NCI-H1105 (cell line): ENCODE data around the gene PEX7.
"Not testable (repeated sequence)": the region's sequence is repeated elsewhere in the genome, so short reads cannot be mapped to it uniquely, and the experiment has no call there.

Experiments used
- DNase-seq: peaks from one replicate; lab custom pipeline; 2025; lab: John Stamatoyannopoulos, UW

PEX7 gene

DNA sequence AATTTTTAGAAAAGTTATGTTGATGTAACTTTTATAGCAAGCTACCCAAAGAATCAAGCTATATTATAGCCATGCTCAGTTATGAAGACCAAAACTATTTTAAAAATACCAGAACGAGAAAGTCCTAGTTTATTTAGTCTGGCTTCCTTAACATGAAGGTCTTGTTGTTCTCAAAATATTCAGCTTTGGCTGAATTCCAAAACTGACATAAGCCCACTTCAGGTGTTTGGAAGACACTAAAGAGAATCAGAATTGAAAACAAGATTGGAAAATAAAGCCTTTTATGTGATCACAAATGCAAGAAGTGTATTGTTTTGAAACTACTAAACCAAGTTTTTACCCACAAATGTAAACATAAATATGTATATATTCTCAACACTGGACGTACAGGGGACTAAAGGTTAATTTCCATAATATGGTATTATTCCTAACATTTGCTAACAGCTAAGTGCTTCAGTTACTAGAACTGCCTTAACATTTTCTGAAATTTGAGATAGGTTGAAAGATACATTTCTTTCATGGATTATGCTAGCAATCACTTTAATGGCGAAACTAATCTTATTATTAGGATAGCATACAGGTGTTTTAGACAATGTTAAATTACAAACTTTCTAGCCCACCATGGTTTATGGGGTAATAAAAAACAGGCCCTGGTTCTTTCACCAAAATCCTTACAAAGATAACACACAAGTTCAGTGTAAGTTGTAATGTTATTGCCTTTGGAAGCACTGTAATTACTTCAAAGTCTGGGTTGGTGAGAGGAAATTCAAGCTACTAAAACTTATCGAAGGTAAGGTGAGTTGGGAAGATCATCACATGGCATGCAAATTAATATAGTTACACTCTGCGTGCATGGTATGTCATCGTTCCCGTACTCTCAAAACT lies 31.7 kb upstream of the PEX7 start:
- no peak for DNase-seq

DNA sequence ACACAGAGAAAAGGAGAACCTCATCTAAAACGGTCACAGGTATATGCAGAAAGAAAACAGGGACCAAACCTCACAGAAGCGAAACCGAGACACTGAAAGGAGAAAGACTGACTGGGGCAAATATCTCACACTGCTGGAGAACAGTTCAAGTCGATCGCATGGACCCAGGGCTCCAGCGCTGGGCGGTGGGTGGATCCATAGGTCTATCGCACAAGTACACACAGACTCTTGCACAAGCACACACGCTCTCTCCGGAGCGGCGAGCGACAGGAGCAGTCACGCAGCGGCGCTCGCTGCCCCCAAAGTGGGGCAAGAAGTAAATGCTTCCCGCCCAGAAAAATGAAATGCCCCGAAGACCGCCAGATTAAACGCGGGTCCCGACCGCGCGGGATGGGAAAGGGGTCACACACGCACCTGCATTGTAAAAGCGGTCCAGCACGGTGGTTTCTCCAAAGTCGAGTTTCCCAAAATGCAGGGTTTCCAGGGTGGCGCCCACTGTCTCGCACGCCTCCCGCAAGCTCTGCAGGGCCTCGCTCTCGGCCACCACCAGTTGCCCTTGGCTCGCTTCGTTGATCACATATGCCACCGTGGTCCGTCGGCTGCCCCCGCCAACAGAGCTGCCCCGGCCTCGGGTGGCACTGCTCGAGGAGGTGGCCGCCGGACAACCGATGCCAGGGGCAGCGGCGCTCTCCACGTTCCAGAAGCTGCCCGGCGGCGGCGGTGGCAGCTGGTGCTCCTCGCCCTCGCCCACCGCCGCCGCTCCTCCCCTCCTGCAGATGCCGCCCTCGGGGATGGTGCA lies 30.9 kb upstream of the PEX7 start:
- DNase-seq: peak; percentile 50

DNA sequence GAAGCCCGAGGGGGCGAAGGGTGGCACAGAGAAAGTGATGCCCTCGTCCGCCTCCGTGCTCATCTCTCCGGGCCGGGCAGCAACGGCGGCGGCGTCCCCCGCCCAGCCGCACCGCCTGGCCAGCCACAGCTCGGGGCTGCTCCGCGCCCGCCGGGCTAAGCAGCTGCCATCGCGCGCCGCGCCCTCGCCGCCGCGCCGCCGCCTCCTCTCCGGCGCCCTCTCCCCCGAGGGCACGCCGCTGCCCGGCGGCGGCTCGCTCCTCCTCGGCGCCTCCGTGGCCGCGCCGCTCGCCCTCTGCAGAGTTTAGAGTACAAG lies 30.3 kb upstream of the PEX7 start:
- DNase-seq: peak; percentile 76

DNA sequence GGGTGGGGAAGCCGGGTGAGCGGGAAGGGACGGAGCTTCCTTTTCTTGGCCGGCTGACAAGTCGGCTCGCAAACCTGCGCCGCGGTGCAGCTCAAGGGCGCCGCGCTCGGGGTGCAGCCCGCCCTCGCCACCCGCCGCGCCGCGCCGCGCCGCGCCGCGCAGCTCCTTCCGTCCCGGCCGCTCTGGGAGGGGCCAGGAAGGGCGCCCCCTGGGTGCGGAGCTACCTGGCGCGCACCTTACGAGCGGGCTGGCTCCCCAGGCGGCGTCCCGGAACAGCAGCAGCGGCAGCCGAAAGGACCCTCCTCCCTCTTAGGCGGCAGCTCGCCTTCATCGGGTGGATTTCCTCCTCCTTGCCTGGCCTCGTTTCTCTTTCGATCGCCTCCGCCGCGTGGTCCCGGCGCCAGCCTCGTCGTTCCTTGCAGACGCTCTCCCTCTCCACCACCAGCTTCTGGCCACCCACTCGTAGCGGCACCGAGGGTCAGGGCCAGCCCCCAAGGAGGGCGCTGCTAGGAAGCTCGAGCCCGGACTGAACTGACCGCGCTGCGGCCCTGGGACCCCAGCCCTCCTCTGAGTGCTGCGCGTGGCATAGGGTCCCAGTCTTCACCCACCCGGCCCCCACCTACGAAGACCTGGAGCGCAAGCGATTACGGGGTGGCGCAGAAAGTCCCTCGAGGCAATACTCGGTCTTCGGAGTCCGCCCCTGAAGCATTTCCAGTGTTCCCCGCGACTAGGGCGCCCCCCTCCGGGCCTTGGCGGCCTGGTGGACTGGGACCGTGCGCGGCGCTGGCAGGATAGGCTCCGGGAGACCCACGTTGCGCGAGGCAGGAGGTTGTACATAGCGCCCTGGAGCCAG lies 29.8 kb upstream of the PEX7 start, which contains the start of gene MAP3K5:
TSS of gene MAP3K5 (minus strand) at position 68 of the 853 bp plus-strand sequence. CDS start 320 bp downstream, outside the sequence.
- DNase-seq: peak; percentile 87

DNA sequence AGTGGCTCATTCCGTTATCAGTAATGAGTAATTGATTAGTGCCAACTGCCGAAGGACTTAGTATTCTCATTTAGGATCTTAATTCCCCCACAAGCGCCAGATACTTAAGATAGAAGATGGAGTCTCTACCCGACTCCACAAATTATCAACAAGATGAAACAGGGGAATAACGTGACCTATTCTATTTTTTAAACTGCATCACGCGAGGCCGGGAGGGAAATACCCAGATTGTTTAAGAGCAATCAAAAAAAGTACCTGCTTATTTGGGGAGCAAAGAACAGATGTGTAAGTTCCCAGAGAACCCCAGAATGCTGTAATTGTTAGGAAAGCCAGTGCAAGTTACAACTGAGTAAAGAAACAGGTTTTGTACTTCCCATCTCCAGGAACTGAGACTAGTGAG lies 29.0 kb upstream of the PEX7 start:
- DNase-seq: no peak

DNA sequence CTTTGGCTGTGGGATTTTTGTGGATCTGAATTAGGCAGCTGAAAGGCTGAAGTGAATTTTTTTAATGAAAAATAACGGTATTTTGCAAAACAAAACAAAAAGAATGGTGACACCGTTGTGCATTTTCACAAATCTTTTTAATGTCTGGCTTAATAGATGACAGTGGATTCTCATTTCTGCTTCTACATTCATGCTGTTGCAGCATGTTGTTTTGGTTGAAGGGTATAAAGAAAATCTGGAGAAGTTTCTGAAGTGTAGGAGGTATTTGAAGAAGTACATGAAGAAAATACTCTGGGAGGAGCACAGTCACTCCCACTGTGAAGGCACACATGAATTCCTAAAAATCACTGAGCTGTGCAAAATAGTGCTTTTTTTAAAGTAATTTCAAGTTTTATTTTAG lies 27.0 kb upstream of the PEX7 start:
- DNase-seq: no peak

DNA sequence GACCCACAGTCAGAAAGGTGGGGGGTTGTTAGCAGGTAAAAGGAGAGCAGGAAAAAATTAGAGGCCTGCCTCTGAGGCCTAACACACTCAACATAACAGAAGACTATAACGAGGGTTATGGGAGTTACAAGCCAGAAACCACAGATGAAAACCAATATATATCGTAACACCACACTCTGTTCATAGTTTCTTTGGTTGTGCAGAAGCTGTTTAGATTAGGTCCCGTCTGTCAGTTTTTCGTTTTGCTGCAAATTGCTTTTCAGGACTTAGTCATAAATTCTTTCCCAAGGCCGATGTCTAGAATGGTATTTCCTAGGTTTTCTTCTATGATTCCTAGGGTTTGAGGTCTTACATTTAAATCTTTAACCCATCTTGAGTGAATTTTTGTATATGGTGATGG lies 26.4 kb upstream of the PEX7 start:
- DNase-seq: no peak

DNA sequence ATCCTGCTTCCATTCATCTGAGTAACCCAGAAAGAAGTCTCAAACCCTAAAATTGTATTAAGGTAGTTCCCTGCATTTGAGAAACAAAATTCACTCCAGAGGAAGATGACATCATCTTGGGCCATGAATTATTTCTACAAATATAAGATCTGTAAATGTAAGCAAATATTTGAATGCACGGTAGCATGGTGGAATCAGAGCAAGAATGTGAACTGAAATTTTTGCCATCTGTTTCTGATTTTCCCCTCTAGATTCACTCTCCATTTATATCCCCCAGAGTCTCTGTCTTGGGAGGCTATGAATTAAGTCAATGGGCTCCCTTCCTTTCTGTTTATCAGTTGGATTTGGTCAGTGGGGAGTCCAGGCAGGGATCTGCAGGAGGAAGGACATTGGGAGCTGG lies 24.3 kb upstream of the PEX7 start:
- DNase-seq: no peak

DNA sequence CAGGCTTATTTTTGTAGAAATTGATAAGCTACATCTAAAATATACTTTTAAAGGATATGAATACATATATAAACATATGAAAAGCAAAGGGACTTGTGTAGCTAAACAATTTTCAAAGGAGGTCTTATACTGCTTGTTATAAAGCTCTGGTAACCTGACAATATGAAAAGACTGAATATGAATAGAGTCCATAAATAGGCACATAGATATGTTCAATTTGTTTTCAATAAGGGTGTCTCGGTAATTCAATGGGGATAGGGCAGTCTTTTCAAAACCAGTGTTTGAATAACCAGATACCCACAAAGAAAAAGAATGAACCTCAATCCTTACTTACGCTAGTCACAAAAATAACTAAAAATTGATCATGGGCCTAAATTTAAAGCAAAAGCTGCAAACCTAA lies 20.8 kb upstream of the PEX7 start:
- DNase-seq: no peak

DNA sequence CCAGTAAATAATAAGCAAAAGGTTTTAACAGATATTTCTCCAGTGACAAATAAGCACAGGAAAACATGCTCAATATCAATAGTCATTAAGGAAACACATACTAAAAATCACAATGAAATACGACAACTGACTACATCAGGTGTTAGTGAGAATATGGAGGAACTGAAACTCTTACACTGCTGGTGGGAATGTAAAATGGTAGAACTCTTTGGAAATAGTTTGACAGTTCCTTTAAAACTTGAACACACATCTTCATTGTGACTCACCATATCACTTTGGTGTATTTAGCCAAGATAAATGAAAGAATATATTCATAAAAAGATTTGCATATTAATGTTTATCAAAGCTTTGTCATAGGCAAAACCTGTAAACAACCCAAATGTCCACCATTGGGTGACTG lies 18.8 kb upstream of the PEX7 start:
- DNase-seq: no peak

DNA sequence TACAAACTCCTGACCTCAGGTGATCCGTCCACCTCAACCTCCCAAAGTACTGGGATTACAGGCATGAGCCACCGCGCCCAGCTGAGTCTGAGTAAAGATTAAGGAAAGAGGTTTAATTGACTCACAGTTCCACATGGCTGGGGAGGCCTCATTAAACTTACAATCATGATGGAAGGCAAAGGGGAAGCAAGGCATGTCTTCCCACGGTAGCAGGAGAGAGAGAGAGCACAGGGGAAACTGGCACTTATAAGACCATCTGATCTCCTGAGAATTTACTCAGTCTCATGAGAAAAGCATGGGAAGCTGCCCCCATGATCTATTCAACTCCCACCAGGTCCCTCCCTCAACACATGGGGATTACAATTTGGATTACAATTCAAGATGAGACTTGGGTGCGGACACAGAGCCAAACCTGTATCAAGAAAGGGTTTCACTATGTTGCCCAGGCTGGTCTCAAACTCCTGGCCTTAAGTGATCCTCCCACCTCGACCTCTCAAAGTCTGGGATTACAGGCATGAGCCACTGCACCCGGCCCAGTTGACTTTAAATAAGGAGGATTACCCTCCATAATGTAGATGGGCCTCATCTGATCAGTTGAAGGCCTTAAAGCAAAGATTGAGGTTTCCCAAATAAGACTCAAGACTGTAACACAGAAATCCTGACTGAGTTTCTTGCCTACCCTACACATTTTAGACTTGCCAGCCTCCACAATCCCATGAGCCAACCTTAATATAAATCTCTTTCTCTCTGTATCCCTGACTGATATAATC lies 13.1 kb upstream of the PEX7 start:
- DNase-seq: no peak

DNA sequence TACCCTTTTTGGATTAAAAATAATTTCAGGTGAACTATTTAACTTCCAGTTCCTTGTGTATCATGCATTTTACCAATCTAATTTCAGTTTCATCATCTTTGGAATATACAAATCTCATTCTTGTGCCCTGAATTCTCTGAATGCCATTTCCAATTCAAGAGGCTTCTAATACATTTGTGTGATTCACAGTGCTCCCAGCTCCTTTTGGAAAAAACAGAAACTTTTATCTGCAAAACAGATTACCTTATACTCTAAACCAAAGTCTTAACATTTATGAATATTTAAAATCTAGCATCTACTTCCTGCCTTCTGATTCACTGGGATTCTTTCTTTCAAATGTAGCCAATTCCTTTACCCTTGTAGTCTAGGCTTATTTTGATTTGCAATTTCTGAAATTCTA lies 11.1 kb upstream of the PEX7 start:
- DNase-seq: no peak

DNA sequence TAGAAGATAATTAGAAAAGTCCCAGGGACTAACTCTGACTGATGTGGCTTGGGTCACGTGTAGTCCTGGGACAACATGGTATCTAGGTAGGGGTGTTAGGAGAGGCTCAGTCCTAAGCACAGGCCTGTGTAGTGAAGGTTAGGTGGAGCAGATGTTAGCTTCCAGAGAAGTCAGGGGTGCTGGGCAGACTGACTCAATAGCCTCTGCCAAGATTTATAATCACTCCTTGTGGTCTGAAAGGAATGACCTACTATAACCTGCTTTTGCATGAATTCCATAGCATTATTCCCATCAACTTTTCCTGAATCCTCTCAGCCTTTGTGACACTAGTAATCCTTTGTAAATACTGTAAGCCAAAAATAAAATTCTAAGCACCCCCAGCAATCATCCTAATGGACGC lies 10.2 kb upstream of the PEX7 start:
- DNase-seq: no peak

DNA sequence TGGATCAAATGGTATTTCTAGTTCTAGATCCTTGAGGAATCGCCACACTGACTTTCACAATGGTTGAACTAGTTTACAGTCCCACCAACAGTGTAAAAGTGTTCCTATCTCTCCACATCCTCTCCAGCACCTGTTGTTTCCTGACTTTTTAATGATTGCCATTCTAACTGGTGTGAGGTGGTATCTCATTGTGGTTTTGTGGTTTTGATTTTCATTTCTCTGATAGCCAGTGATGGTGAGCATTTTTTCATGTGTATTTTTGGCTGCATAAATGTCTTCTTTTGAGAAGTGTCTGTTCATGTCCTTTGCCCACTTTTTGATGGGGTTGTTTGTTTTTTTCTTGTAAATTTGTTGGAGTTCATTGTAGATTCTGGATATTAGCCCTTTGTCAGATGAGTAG lies 6.8 kb upstream of the PEX7 start:
- not testable (repeated sequence) for DNase-seq

DNA sequence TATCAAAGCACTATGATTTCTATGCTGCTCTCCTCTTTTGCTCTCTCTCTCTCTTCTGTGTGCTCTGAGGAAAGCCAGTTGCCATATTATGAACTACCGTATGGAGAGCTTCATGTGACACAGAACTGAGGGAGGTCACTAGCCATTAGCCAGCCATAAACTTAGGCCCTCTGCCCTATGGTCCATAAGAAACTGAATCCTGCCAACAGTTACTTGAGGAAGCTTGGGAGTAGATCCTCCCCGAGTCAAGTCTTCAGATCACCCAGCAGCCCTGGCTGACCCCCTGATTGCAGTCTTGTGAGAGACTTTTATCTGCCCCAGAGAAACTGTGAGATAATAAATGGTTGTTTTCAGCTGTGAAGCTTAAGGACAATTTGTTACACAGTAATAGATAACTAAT lies 5.7 kb upstream of the PEX7 start:
- DNase-seq: no peak

DNA sequence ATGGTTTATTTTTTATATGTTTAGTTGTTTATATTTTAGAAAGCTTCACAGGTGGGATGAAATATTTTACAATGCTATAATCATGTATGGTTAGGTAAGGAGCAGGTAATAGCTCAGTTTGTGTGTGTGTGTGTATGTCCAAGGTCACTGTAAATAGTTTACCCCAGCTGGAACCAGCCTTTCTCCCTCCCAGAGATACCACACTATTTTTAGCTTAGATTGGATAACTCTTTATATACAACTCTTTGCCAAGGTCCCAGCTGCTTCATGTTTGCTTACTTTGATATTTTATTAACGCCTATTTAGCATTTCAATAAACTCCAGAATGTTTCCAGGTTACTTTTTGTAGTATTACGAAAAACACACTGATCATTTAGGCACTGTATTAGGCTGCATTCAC lies 1.8 kb upstream of the PEX7 start:
- DNase-seq: no peak

DNA sequence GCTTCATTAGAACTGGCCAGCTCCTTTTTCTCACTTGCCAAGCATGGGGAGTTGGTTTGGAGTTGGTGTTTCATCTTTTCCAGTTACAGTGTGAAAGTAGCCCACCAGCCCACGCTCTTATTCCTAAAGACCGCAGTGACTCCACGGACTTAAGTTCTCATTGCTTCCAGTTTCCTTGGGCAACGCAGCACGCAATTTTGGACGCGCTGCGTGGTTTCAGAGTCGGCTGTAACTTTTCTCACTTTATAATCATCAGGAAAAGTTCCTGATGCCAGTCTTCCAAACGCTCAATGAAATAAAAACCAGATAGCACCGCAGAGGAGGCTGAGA lies 381 bp upstream of the PEX7 start:
- no peak for DNase-seq

DNA sequence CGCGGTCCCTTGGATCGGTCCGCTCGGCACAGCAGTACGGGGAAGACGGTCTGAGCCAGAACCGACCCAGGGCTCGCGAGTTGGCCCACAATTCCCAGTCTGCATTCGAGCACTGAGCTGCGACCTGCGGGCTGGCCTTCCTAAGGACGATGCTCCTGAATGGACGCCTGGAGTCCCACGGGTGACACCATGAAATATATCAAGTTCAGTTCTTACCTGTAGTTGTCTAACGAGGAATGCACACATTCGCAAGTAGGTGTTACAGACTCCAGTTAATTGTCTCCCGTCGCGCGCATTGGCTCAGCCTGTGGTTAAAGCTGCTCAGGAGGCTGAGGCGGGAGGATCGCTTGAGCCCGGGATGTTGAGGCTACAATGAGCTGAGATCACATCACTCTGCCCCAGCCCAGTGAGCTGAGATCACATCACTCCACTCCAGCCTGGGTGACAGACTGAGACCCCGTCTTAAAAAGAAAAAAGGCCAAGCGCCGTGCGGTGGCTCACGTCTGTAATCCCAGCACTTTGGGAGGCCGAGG lies 802 bp downstream of the PEX7 start:
- DNase-seq: no peak

DNA sequence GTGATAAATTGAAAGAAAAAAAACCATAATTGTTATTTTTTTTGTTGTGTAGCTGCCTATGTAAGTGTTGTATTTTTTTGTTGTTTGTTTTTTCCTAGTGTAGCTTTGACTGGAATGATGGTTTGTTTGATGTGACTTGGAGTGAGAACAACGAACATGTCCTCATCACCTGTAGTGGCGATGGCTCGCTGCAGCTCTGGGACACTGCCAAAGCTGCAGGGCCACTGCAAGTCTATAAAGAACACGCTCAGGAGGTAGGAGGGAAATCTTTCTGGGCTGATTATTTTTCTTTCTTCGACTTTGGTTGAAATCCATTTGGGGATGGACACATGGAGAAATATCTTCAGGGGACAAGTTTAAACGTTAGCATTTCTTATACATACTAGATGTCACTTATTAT lies 3.8 kb downstream of the PEX7 start:
- DNase-seq: no peak

DNA sequence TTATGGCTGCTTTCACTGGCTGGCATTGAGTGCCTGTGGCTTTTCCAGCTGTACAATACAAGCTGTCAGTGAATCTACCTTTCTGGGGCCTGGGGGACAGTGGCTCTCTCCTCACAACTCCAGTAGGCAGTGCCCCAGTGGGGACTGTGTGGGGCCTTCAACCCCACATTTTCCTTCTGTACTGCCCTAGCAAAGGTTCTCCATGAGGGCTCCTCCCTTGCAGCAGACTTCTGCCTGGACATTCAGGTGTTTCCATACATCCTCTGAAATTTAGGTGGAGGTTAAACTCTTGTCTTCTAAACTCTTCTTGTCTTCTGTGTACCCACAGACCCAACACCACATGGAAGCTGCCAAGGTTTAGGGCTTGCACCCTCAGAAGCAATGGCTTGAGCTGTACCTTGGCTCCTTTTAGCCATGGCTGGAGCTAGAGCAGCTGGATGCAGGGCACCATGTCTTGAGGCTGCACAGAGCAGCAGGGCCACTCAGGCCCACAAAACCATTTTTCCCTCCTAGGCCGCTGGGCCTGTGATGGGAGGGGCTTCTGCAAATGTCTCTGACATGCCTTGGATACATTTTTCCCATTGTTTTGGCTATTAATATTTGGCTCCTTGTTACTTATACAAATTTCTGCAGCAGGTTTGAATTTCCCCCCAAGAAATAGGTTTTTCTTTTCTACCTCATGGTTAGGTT lies 9.6 kb downstream of the PEX7 start:
- no peak for DNase-seq
